ENCODE data around the gene GPR143. TPM values are rescaled to one million over a fixed set of nuclear protein-coding genes. Genes with fewer than 3 reads are reported as not detected.
A peak's percentile ranks its signal among the peaks of the same experiment; 100 is the strongest.

GPR143 gene
- total and polyA plus RNA-seq, 12 donors: 0.06 to 0.58 (median 0.30) TPM; not detected in 9

DNA sequence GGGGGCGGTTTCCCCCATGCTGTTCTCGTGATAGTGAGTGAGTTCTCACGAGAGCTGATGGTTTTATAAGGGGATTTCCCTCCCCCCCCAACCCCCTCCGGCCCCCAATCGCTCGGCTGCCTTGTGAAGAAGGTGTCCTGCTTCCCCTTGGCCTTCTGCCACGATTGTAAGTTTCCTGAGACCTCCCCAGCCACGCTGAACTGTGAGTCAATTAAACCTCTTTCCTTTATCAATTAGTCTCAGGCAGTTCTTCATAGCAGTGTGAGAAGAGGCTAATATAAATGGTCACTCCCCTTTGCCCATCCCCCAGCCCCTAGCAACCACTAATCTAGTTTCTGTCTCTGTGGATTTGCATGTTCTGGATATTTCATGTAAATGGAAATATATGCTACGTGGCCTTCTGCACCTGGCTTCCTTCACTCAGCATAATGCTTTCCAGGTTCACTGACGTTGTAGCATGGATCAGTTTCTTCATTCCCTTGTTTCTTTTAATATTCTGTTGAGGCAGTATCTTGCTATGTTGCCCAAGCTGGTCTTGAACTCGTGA, 16.4 kb downstream of the GPR143 start:
- Histone ChIP-seq H3K27me3 (no peaks in the 10 kb centered on the region), H3K4me1 (peaks cover 0 to 7% (median 0%) of the 10 kb centered on the region in 9 donors), H3K27ac (no peak overlapping the region), H3K36me3 (no peaks in the 10 kb centered on the region), H3K9me3 (no peaks in the 10 kb centered on the region), H3K4me3 (no peak overlapping the region)
- whole genome bisulfite sequencing, 2 donors: 50 to 62% methylated on average over 8 to 11 of the region's 11 CpGs
- TF ChIP-seq, protein P1, sequence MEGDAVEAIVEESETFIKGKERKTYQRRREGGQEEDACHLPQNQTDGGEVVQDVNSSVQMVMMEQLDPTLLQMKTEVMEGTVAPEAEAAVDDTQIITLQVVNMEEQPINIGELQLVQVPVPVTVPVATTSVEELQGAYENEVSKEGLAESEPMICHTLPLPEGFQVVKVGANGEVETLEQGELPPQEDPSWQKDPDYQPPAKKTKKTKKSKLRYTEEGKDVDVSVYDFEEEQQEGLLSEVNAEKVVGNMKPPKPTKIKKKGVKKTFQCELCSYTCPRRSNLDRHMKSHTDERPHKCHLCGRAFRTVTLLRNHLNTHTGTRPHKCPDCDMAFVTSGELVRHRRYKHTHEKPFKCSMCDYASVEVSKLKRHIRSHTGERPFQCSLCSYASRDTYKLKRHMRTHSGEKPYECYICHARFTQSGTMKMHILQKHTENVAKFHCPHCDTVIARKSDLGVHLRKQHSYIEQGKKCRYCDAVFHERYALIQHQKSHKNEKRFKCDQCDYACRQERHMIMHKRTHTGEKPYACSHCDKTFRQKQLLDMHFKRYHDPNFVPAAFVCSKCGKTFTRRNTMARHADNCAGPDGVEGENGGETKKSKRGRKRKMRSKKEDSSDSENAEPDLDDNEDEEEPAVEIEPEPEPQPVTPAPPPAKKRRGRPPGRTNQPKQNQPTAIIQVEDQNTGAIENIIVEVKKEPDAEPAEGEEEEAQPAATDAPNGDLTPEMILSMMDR (IDR thresholded peaks at IDR 0.05): no peak
- intact Hi-C loops (cut with DNase I): no loop called here
- ATAC-seq (no peak), DNase-seq (no peak)

DNA sequence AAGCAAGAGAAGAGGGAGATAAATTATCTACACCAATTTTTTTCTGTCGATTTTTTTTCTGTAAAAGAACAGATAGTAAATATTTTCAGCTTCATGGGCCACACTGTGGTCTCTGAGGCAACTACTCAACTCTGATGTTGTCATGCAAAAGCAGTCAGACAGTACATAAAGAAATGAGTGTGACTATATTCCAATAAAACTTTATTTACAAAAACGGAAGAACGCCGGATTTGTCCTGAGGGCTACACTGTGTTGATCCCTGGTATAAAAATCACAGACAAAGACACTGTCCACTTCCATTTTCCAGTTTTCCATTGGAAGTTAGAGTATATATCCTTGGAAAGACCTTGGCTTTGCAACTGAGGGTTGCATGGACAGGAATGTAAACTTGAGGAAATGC, 18.0 kb downstream of the GPR143 start:
- WGBS, 2 donors: 91% methylated on average over 4 of the region's 4 CpGs
- intact Hi-C loops (cut with DNase I): no loop called here

DNA sequence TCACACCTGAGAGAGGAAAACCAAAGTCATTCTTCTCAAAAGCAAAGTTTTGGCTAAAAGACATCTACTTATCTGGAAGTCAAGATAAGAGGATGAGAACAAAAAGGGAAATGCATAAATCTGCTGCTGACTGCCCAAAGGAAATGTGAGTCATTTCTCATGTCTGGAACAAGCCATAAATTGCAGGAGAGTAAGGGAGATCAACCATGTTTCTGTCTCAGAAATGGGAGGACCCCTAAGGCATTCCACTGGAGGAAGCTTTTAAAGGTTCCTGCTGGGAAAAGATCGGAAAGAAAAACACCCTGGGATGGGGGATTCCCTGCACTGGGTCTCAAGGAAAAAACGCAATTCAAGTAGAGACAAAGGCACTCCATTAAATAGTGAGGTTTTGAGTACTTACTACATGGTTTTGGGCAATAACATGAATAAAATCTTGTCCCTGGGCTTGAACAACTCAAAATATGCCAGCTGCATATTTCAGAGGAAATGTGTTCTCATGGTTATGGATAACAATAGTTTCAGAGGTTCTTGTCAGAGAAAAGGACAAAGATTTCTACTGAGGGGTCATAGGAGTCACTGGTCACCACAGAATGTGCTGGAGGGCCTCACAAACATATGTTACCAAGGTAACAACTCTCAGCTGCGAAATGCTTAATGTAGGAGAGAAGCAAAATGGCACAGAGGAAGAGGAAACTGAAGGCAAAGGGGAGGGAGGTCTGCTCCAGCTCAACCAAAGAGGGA, 19.3 kb downstream of the GPR143 start:
- WGBS, 2 donors: 28 to 39% methylated on average over 3 of the region's 3 CpGs
- intact Hi-C loops (cut with DNase I): no loop called here
- Histone ChIP-seq H3K36me3 (no peaks in the 10 kb centered on the region), H3K27ac (peak overlapping the region in 9 of 10 donors; percentile 32 to 74 (median 52)), H3K27me3 (peaks cover 0 to 4% (median 0%) of the 10 kb centered on the region in 7 donors), H3K9me3 (no peaks in the 10 kb centered on the region), H3K4me1 (peaks cover 0 to 7% (median 0%) of the 10 kb centered on the region in 9 donors), H3K4me3 (no peak overlapping the region)
- TF ChIP-seq, protein P1 (IDR thresholded peaks at IDR 0.05): no peak
- DNase-seq: no peak
- ATAC-seq: peak in 6 of 8 donors; percentile 30 to 84 (median 68)

More for the DNA sequence above, 18.0 kb downstream of the GPR143 start:
- H3K9me3 ChIP-seq: no peaks in the 10 kb centered on the region
- peaks cover 0 to 7% (median 0%) of the 10 kb centered on the region in 9 donors for H3K4me1 ChIP-seq
- no peak for ATAC-seq
- TF ChIP-seq, protein P1 (IDR thresholded peaks at IDR 0.05): no peak
- DNase-seq: no peak
- H3K27me3 ChIP-seq: no peaks in the 10 kb centered on the region
- H3K27ac ChIP-seq: no peak overlapping the region
- no peak overlapping the region for H3K4me3 ChIP-seq
- no peaks in the 10 kb centered on the region for H3K36me3 ChIP-seq

DNA sequence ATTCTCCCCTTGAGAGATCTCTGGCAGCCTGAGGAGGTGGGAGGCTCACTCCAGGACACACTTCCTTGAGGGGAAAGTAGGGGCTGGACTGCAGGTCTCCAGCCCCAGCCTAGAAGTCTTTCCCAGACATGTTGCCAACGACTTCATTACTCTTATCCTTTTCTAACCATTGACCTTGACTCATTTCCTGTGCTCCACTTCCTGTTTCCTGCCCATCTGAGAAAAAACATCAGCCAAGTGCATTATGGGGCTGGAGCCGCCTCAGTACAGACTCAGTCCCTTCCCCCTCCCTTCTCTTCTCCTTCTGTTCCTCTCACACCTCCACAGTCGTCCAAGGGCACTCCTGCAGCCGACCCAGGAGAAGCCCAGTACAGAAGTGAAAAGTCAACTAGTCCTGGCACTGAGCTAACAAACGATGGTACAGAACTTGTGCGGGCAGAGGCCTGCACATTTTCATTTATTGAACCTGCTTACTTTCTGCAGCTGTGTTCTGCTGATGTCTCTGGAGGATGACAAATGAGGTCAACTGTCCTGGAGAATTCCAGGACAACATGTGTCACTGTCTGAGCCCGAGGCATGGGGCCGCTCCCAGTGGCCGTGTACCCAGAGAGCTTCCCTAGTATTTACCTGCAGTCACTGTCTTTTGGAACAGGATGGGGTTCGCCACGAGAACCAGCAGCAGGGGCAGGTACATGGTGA, 20.1 kb downstream of the GPR143 start:
- no peak overlapping the region for H3K4me3 ChIP-seq
- H3K27ac ChIP-seq: peak overlapping the region in 9 of 10 donors; percentile 32 to 74 (median 54)
- TF ChIP-seq, protein P1 (IDR thresholded peaks at IDR 0.05): no peak
- H3K4me1 ChIP-seq: peaks cover 0 to 7% (median 0%) of the 10 kb centered on the region in 9 donors
- H3K27me3 ChIP-seq: peaks cover 0 to 4% (median 0%) of the 10 kb centered on the region in 7 donors
- ATAC-seq: peak; percentile 73 to 92 (median 82)
- no peaks in the 10 kb centered on the region for H3K36me3 ChIP-seq
- H3K9me3 ChIP-seq: no peaks in the 10 kb centered on the region
- WGBS, 2 donors: 52 to 59% methylated on average over 11 of the region's 11 CpGs
- peak in 1 of 2 donors; percentile 22 for DNase-seq
- intact Hi-C loops (cut with DNase I): no loop called here

Data from heart right ventricle (tissue), 16 donors.